ENCODE measurements around the gene FXYD6. TPM values are rescaled to one million over a fixed set of nuclear protein-coding genes. Genes with fewer than 3 reads are reported as not detected.

The FXYD6 gene
- total and polyA plus RNA-seq, 11 donors, result 24.6 to 54.0 (median 39.5) TPM

GRCh38 chr11:117906126-117906525 is 29.7 kb upstream of the FXYD6 start:
- TF ChIP-seq CTCF (IDR thresholded peaks at IDR 0.05) (no peak), POLR2A (IDR thresholded peaks at IDR 0.05) (no peak)
- no peak overlapping the region for H3K4me3 ChIP-seq
- no peak for DNase-seq
- no peaks in the 10 kb centered on the region for H3K27me3 ChIP-seq
- no peaks in the 10 kb centered on the region for H3K36me3 ChIP-seq
- H3K9me3 ChIP-seq, result no peaks in the 10 kb centered on the region
- WGBS, 4 donors, result 91 to 100% (median 94%) methylated on average over 2 of the region's 2 CpGs
- no peak for ATAC-seq
- peaks cover 0 to 8% (median 0%) of the 10 kb centered on the region in 12 donors for H3K4me1 ChIP-seq
- intact Hi-C loops (cut with DNase I), result loop anchor here in 1 of 10 donors (5.0 kb wide), 1 partner anchor 64 kb away; no protein-coding TSS in a partner anchor
- no peak overlapping the region for H3K27ac ChIP-seq

- Histone ChIP-seq H3K4me1 (peaks cover 0 to 12% (median 0%) of the 10 kb centered on the region in 12 donors), H3K4me3 (no peak overlapping the region), H3K27me3 (no peaks in the 10 kb centered on the region), H3K9me3 (no peaks in the 10 kb centered on the region), H3K36me3 (no peaks in the 10 kb centered on the region), H3K27ac (no peak overlapping the region)
- WGBS, 4 donors, result 71 to 91% (median 89%) methylated on average over 4 of the region's 4 CpGs
- DNase-seq (no peak), ATAC-seq (no peak)
- intact Hi-C loops (cut with DNase I), result loop anchor here in 3 of 10 donors (2.0 to 5.0 kb wide), 2 partner anchors 61 to 63 kb away; no protein-coding TSS in a partner anchor
- TF ChIP-seq POLR2A (IDR thresholded peaks at IDR 0.05), result no peak
- no peak for TF ChIP-seq CTCF (IDR thresholded peaks at IDR 0.05)
Measured at GRCh38 chr11:117905524-117905923, 29.1 kb upstream of the FXYD6 start.

- DNase-seq (peak in 1 of 5 donors; percentile 18), ATAC-seq (no peak)
- H3K27ac ChIP-seq, result no peak overlapping the region
- H3K4me1 ChIP-seq, result peaks cover 0 to 20% (median 0%) of the 10 kb centered on the region in 12 donors
- H3K36me3 ChIP-seq, result no peaks in the 10 kb centered on the region
- no peak overlapping the region for H3K4me3 ChIP-seq
- WGBS, 4 donors, result 92 to 93% (median 92%) methylated on average over 10 to 14 of the region's 14 CpGs
- no peaks in the 10 kb centered on the region for H3K27me3 ChIP-seq
- intact Hi-C loops (cut with DNase I), result loop anchor here in 9 of 10 donors (1.0 to 5.0 kb wide), 3 partner anchors 59 to 61 kb away; no protein-coding TSS in a partner anchor
- no peak for TF ChIP-seq POLR2A (IDR thresholded peaks at IDR 0.05)
- TF ChIP-seq CTCF (IDR thresholded peaks at IDR 0.05), result no peak
- no peaks in the 10 kb centered on the region for H3K9me3 ChIP-seq
Measured at GRCh38 chr11:117903505-117904382, 27.3 kb upstream of the FXYD6 start.
